HG03280 (cell line): ENCODE data around the gene CDCA4.

ENCODE experiments used
- ATAC-seq: cut with Tn5 transposase; IDR thresholded peaks from one replicate; pipeline ENCODE4 v1.9.1; 2021; ENCODE audit warnings: mild to moderate bottlenecking, moderate library complexity; ENCODE audit not compliant: unreplicated experiment

Gene CDCA4

GRCh38 chr14:104996032-104996431, 24.9 kb downstream of the CDCA4 start:
- no peak for ATAC-seq

DNA sequence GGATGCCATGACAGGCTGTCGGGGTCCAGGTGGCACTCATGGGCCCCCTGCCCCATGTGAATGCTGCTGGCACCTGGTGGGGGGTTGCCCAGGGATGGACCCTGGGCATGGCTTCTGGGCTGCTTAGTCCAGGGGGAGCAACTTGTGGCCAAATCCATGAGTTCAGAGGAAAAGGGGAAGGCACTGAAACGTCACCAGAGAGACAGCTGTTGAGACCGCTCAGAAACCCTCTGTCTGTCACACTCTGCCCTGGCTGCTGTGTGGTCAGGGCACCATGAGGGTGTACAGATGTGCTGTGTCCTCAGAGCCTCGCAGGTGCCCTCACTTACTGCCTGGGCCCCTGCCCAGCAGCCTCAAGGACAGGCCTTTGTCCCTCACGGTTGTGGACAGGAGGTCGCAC, 25.9 kb downstream of the CDCA4 start:
- no peak for ATAC-seq

DNA sequence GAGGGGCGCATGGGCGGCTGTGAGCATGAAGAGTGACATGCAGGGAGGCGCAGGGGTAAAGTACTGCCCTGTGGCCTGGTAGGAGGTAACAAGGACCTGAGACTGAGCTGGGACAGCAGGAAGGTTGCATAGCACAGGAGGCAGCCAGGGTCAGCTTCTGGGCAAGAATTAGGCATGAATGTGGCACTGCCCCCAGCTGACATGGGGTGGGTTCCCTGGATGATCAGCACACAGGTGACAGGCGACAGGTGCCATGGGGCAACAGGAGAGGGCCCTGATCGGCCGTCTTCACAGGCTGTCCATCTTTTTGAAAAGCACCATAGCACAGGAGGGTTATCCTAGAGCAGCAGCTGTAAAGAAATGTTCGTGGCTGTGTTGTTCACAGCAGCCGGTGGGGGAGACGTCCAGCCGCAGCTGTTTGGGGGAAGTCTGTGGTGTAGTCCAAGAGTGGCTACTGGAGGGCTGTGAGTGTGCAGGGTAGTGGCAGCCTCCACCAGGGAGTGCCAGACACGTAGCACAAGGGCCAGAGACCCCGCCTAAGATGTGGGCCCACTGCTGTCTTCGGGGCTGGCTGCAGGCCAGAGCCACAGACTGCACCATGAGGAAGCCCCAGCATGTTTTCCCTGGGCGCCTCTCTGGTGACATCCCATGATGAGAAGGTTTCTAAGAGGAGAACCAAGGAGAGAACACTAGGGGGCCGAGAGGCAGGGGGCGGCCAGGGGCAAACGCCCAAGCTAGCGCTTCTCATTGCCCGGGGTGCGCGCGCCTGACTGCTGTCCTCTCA, 26.9 kb downstream of the CDCA4 start:
- ATAC-seq: no peak

DNA sequence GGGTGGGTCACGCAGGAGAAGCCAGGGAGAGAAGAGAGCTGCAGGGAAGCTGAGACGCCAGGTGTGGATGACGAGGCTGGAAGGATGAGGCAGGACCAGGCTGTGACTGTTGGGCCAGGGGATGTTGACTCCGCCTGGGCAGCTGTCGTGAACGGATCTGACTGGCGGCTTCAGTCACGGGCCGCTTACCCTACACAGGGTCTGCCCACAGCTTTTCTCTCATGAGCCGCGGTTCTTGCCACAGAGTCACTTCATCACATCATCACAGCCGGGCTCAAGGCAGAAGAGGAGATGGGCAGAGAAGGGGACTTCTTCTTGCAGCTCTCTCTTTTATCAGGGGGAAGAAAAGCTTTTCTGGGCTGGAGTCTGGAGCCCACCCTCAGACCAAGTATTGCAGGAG, 27.6 kb downstream of the CDCA4 start:
- ATAC-seq: no peak

- ATAC-seq: no peak
Observed at GRCh38 chr14:104992501-104992900, 28.4 kb downstream of the CDCA4 start.

- ATAC-seq: no peak
Observed at GRCh38 chr14:104991896-104992230, 29.0 kb downstream of the CDCA4 start.

DNA sequence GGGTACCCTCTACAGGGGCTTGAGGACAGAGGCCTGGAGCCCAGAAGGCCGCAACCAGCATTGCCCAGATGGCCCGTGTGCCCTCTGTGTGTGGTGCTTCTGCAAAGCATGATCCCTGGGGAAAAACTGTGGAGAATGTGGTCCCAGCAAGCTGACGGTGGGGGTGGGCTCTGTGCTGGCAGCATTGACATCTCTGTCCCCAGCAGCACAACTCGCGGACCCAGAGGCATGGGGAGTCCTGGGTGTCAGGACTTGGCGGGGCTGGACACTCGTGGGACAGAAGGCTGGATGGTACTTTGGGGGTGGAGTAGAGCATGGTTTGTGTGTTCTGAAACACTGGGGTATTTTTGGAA, 31.0 kb downstream of the CDCA4 start:
- ATAC-seq: no peak

DNA sequence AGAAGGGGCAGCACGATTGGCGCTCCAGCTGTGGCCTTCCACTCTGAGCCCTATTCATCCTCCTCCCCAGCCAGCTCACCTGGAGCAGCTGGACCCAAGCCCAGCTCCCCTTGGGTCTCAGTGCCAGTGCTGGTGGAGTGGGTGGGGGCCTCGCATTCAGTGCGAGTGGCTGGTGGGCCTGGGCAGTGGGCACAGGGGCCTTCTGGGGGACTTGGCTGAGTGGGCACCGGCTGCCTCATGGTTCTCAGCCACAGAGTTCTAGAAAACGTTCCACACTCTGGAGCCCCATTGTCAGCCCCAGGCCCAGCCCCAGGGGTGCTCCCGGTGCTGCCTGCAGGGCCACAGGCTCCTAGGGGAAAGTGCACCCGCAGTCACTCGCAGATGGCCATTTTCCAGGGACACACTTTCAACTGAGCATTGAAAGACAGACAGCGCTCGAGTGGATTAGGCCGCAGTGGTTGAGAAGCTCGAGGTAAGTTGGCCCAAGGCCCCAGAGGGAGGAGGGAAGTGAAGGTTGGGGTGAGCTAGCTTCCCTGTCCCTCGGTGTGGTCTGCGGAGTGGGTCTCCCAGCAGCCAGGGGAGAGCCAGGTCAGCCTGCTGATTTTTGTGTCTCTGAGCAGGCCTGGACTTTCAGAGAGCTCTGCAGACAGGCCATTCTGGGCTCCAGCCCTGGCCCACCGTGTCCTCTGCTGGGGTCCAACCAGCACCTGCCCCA, 31.5 kb downstream of the CDCA4 start:
- ATAC-seq: no peak

DNA sequence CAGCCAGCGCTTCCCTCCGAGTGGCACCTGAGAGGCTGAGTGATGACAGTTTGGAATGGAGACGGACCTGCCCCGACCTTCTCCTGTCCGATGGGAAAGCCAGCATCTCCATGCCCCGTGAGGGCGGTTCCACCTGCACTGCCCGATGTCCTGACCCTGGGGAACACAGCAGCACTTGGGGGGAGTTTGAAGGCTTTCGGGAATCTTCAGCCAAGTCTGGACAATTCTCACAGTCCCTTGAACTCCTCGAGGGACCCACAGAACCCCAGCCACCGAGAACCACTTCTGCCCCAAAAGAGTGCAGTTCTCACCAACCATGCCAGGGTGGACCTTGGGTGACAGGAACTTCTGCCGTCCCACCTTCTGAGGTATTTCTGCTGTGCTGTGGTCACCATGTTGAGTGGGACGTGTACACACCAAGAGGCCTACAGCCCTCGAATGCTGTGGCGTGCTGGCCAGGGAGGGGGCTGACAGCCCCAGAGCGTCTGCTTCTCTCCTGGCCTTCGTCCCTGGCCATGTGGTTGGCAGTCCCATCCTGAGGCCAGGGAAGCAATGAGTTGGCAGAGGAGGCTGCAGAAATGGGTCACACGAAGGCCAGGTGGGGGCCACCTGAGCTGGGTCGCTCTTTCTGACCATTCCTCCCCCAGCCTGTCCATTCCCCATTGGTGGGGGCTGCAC, 34.3 kb downstream of the CDCA4 start:
- ATAC-seq: no peak

DNA sequence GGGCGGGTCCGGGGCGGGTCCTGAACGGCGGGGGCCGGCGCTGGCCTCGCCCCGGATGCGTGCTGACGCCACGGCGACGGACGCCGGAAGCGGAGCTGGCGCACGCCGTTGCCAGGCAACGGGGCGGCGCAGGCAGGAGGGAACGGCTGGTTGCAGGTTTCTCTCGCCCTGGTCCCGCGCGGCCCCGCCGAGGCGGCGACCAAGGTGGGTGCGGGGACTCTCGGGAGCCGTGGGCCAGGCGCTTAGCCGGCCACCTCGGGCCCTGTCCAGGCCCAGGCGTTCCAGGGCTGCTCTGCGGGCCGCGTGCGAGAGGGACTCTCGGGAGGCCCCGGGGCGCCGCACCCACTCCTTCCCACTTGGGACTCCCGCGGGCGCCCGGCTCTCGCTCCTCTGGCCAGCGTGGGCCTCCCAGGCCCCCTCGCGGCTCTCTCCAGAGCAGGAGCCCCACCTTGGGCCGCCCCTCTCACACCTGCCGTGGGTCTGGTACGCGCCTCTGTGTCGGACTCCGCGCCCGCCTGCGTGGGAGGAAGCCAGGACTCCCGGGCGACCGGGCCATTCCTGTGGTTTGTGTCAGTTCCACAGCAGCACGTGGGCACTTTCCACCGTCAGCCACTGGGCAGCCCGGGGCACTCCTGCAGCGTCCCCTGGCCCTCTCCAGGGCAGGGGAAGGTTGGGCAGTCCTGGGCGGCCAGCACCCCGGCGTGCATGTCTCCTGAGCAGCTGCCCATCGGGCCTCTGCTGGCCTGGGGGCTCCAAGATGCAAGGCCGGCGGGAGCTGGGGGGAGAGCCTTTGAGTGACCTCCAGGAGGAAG, 35.0 kb downstream of the CDCA4 start, which contains the start of gene CLBA1:
Gene CLBA1, plus strand, starts transcription at position 114 of the 812 bp plus-strand sequence. Its CDS starts 644 bp downstream, at position 758.
- peak; percentile 91 for ATAC-seq

DNA sequence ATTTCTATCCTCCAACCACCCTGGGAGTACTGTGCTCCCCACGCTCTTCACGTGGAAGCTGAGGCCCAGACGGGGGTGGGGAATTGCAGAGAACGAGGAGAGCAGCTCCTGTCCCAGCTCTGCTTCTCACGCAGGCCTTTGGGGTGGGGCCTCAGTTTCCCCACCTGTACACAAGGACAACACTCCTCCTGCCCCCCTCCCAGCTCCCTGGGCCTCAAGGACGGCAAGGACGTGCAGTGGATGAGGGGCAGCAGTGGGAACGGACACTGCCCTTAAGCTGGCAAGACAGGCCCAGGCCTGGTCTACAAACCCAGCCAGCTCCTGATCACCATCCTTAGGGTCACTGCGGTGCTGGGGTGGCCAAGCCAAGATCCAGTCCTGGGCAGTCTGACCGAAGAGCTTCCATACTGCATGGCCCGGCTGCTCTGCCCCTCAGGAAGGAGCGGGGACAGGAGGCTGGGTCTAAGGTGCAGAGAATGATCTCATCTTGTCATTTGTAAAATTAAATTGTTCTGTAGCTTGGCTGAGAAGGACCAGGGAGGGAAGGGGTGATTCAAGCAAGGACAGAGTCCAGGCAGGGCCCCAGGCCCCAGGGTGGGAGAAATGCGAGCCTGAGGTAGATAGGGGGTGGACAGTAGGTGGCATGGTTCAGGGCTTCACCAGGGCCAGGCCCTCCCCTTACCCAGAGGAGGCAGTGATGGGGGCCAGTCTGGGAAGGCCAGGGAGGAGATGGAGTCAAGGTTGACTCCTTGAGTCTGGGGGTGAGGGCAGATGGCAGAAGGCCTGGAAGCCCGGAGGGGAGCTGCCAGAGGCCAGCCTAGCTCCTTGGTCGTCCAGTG, 36.6 kb downstream of the CDCA4 start:
- ATAC-seq: no peak

DNA sequence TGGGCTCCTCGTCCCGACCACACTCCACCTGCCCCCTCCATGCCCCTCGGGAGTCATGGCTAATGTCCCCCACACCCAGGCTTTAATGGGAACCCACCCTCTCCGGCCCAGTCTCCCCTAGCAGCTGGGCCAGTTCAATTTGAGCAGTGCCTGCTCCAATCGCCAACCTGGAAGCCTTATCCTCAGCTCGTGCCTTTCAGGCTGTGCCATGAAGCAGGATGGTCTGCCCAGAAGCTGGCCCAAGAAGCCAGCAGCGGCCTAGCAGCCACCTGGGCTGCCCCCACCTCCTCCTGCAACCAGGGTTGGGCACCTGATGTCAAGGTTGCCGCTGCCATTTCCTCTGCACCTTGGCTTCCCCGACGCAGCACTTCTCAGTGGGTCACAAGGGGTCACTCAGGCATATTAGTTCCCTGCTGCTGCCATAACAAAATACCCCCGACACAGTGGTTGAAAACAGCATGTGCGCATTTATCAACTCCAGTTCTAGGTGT, 37.6 kb downstream of the CDCA4 start:
- no peak for ATAC-seq

GRCh38 chr14:104982548-104983230, 38.2 kb downstream of the CDCA4 start:
- no peak for ATAC-seq

DNA sequence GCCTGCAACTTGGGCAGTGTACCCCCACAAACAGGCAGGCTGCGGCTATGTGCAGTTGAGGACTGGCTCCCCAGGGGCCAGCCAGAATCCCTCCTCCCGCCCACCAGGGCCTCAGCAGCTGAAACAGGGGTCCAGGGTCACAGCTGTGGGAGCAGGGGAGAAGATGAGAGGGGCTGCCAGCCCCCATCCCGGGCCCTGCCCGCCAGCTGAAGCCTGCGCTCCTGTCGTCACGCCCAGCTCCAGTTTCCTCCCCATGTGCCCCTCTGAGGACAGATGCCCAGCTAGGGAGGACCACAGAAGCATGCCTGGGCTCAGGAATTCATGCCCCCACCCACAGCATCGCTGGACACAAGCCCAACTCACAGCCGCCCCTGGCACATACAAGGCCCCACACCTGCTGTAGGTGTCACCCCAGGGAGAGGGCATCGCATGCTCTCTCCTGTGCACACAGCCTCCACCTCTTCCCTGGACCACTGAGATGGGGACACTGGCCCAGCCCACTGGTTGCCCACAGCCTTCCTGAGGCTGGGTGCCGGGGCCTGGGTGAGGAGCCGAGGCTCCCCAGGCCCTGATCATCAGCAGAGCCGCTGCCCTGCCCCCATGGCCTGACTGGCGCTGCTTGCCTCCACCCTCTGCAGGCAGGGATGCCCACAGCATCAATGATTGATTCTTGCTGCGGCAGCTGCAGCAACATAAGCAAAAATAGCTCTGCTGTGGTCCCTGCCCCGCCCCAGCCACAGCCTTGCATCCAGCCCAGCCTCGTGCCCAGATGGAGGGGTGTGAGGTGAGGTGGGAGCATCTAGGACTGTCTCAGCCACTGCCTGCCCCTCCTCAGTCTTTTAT, 39.0 kb downstream of the CDCA4 start:
- ATAC-seq: no peak

GRCh38 chr14:104980611-104981531, 40.0 kb downstream of the CDCA4 start:
- ATAC-seq: no peak

DNA sequence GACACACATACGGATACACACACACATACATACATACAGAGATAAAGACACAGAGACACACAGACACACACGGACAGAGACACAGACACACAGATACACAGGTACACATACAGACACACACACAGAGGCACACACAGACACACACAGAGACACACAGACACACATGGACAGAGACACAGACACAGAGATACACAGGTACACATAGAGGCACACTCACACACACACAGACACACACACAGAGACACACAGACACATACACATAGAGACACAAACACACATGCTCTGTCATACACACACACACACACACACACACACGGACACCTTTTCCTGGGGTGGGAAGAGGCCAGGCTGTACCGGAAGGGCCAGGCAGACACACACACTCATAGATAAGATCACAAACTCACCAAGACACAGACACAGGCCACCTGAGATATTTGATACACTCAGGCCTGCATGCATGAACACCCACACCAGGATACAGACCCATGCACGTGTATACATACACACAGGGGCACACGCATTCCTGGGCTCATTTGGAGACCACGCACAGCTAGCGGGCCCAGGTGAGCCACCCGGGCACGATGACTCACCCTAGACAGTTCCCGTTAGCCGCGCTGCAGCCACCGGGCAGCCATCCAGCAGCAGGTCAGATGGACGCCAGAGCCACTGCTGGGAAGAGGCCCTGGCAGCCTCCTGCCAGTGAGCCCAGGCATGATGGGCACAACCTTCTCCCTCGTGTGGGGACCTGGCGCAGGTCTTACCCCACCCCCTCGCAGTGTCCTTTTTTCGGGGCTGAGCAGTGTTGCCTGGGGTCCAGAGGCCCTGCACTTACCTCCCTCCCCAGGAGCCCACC, 40.9 kb downstream of the CDCA4 start:
- no peak for ATAC-seq
